ENCODE data around the gene TNFRSF25.

- TF ChIP-seq CTCF (IDR thresholded peaks at IDR 0.05; ENCODE audit: borderline replicate concordance, extremely low read depth, low read length, poor library complexity, severe bottlenecking): no peak
- no peak for TF ChIP-seq EZH2 (IDR thresholded peaks at IDR 0.05; ENCODE audit: borderline replicate concordance, low read depth, low read length, severe bottlenecking)
These were observed 19.3 kb downstream of the TNFRSF25 start for GRCh38 chr1:6446665-6447015.

All from DND-41 (cell line).